Measurements from ENCODE around the gene ARHGAP26.

The ARHGAP26 gene

GRCh38 chr5:143023411-143024096 is 253.4 kb downstream of the ARHGAP26 start:
- peak; percentile 66 for DNase-seq

DNA sequence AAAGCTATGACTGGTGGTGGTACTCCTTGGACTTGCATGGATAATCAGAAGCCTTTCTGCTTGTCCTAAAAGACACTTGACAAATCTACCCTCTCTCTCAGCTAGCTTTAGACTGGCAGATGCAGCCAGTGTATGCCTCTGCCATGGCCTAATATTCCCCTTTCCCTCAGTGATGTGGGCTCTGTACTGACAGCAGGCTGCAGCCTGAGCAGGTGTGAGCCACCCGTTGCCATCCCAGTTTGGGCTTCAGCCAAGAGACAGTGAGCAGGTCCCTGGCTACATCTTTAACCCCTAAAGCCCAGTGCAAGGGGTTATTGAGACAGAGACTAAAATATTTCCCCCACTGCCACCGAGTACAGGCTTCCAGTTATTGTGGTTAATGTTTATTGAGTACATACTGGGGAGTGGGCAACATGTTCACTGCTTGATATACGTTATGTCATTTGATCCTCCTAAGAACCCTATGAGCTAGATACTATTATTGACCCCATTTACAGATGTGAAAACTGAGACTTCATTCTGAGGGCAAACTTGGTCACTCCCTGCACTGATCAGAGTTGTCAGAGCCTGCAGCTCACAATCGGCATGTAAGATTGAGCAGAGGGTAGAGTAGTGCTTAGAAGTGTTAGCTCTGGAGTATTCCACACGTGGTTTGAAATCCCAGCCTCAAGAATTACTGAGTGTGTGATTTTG is 254.2 kb downstream of the ARHGAP26 start:
- DNase-seq, result no peak

DNA sequence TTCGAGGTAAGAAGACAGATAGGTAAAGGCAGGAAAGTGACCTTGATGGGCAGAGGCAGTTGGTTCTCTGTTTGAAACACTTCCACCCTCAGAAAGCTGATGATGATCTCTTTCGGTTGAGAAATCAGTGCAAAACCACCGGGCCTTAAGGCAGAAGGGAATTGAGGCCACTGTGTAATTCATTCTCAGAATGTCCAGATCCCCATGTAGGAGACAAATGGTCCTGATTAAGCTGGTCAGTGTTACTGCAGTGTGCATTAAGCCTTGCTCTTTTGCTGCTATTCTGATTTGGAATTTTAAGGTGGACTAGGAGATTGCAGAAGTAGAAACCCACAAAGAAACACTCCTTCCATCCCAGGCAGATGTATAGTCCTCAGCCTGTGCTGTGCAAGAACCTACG is 255.2 kb downstream of the ARHGAP26 start:
- no peak for DNase-seq

- peak; percentile 9 for DNase-seq
Observed at GRCh38 chr5:143025971-143026370, 255.8 kb downstream of the ARHGAP26 start.

- DNase-seq, result no peak
Observed at GRCh38 chr5:143026380-143026779, 256.2 kb downstream of the ARHGAP26 start.

DNA sequence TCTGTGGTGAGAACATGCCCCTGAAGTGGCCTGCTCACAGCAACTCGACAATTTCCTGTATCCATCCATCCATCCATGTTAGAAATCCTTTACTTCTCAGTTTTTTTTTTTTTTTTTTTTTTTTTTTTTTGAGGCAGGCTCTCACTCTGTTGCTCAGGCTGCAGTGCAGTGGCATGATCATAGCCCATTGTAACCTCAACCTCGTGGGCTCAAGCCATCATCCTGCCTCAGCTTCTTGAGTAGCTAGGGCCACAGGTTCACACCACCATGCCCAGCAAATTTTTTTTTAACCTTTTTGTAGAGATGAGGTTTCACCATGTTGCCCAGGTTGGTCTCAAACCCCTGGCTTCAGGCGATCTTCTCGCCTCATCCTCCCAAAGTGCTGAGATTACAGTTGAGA is 259.1 kb downstream of the ARHGAP26 start:
- DNase-seq, result no peak

DNA sequence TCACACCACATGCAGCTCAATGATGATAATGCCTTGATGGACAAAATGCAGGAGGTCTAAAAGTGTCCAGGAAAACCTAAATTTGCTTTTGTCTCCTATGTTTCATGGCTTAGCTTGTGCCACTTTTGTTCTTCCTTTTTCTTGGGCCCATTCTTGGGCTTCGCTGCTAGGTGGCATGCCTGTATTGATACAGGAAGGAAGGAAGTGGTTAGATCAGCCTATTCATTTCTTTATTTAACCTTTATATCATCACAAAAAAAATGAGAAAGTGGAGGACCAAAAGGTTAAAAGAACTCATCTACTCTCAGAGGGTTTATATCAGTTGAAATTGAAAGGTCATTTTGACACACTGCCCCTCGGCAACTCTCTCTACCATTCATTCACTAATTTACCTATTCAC is 260.2 kb downstream of the ARHGAP26 start:
- no peak for DNase-seq

DNA sequence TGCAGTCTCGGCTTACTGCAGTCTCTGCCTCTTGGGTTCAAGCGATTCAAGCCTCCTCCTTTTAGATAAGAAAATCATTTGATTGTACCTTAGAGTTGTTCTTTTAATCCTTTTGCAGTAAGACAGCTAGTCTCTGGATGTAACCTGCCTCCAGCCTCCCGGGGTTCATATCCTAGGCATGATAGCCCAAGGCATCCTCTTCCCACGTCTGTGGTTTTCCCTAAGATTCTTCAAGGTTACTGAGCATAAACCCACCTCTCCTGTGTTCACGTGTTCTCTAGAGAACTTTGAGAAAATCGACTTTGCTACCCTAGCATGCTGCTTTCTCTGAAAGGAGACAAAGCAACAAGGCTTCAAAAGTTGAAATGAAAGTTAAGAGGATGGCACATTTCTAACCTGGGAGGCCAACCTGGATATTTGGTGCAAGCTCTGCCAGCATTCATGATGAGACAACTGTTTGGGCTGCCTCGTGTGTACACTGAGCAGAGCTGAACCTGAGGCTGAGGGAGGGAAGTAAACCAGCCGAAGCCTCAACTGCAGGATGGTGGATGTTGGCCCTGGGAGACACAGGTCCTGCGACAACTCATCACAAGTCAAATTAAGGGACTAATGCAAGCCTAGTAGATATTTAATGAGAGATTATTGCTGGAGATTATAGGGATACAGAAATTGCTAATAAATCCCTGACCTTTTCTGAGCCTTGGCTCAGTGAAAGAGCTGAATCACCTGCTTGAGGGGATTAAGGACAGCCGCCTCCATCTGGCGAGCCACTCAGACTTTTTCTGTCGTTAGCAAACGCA is 261.8 kb downstream of the ARHGAP26 start:
- no peak for DNase-seq

DNA sequence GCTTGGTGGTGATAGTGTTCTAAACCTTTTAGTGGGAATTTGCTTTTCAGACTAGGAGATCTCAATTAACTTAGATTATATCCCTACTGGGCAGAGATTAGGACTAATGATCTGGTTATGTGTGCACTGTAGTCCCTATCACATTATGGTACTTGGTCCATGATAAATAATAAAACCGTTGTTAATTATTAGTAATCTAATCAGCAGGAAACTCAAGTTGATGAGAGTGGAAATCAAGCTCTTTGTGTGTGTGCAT is 262.3 kb downstream of the ARHGAP26 start:
- no peak for DNase-seq

DNA sequence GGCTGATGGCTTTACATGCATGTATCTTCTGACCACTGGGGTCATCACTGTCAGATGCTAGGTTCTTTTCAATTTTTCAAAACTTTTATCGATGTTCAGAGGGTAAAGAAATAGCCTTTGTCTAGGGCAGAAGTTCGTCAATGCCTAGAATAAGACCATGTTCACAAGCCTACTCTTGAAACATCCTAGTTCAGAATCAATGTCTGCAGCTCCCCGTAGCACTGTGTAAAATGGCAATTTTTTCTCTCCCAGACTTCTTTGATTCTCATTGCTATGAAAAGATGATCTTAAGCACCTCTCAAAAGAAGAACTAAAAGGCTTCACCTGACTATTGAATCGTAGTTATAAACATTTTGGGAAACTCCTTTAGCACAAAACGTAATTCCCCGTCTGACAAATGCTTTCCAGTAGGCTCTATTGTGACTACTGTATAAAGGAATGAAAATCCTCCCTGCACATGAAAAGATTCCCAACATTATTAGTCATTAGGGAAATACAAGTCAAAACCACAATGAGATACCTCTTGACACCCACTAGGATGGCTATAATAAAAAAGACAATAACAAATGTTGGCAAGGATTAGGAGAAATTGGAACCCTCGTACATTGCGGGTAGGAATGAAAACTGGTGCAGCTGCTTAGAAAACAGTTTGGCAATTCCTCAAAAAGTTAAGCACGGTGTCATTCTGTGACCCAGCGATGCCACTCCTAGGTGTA is 263.5 kb downstream of the ARHGAP26 start:
- DNase-seq, result peak; percentile 91

DNA sequence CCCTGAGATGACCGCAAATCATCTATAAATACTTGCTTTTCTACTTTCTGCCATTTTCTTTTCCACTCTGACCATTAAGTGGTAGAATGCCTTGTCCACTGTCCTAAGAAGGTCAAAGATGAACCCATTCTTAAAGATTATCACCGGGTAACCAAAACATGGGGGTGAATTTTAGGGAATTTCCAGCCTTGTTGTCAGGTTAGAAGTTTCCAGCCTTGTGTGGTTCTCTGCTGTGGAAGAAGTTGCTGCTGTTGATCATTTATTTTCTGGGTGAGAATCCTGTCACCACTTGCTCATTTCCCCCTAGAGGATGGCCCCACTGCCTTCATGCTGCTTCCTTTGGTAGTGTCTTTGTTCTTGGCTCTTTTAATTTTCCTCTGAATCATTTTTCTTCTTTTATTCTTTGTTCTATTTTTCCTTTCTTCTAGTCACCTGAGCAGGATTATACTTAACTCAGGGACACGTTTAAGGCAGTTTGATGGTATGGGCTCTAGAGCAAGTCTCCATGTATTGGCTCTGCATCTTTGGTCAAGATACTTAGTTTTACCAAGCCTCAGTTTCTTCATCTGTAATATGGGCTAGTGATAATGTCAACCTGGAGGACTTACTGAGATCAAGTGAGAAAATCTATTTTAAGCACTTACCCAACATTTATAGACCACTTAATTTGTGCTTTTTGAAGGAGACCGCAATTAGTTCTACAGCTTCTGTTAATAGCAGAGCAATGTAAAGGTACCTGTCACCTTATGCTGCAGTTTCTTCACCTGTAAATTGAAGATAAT is 266.2 kb downstream of the ARHGAP26 start:
- no peak for DNase-seq

- no peak for DNase-seq
Observed at GRCh38 chr5:143037071-143037470, 266.9 kb downstream of the ARHGAP26 start.

DNA sequence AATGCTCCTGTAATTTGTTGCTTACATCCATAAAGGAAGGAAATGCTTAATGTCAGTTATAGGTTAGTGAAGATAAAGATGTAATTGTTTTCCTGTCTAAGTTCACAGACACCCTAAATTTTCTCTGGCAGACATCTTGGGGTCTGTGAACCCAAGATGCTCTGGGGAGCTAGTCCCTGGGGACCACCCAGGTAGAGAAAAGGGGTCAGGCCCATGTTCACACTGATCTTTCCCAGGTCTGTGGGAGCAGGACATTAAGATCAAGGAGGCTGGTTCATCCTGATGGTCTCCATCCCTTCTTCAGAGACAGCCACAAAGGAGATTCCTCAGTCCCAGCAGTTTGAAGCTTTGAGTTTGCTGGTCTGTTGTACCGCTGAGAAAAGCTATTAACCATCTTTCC is 267.5 kb downstream of the ARHGAP26 start:
- DNase-seq, result no peak

GRCh38 chr5:143040622-143041021 is 270.4 kb downstream of the ARHGAP26 start:
- no peak for DNase-seq

- no peak for DNase-seq
Observed at GRCh38 chr5:143041461-143041860, 271.3 kb downstream of the ARHGAP26 start.

DNA sequence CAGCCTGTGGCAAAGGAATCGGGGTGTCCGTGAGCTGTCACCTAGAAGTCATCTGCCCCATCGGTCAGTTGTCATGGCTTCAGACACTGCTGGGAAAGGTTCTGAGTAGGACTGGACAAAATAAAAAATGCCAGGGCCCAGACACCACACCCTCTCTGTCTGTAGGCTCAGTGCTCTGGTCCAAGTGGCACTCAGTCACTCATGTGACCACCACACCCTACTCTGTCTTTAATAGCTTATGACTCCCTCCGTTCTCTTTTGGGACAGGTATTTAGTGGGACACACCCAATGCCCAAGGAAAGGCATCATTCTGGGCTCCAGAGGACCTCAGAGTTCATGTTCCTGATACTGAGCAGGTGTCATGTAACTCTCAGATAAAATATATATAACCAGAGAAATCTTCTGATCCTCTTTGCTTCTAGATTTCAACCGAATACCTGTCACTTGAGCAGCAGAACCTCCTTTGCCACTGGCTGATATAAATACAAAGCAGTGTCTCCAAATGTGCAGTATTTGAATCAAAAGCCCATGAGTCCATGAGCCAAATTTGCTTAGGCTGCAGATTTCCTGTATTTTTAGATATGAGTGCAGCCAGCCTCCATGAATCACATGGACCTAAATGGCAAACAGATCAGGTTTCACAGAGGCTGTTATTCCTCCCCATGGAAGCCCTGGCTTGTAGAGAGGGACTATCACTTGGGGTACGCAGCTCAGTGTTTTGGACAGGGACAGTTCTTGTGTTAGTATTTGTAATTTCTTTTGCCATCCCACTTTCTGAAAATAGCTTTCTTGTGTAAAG is 272.0 kb downstream of the ARHGAP26 start:
- no peak for DNase-seq

- no peak for DNase-seq
Observed at GRCh38 chr5:143044265-143044664, 274.1 kb downstream of the ARHGAP26 start.

DNA sequence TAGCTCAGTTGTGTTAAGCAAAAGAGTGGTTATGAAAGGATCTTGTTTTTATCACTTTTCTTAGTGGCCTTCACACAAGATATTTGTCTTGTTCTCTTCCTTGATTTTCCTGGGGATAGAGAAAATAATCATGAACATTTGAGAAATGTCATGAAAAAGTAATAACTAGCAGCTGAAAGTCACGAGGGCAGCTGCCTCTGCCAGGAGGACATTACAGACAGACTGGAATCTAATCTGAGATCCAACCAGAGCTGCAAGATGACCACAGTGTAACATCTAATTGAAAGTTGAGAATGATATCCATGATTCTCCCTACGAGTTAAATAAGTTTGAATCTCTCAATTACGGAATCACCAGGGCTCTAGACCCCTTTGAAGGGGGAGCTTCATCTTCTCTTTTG is 274.9 kb downstream of the ARHGAP26 start:
- DNase-seq, result no peak

DNA sequence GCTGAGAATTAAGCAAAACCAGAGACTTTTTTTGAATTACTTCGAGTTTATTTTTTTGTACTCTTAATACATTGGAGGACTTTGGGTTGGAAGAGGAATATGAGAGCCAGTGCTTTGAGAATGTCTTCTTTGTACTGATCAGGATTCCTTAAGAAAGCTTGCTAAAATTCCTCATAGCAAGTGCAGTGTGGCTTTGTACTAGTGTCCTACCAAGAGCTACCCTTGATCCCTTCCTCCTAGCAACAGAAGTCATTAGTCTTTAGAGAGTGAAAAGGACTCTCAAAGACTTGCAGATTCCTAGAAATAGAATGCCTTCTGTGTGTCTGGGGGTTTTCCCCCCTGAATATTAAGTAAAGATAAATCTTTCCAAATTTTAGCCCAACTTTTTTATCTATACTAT is 276.1 kb downstream of the ARHGAP26 start:
- no peak for DNase-seq

DNA sequence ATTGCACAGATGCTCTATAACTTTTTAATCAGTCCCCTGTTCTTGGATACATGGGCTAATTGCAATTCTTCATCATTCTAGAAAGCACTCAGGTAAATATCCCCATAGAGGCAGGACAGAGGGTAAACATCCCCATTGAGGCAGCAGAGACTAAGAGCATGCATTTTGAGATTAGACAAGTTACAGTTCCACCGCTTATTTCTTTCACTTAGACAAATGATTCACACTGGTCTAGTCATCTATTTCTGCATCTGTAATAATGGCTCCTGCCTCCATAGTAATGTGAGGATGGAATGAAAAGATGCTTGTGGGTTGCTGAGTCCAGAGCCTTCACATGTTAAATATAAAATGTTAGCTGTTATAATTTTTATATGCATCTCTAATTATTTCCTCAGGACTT is 276.9 kb downstream of the ARHGAP26 start:
- DNase-seq, result no peak

- no peak for DNase-seq
Observed at GRCh38 chr5:143050183-143050582, 280.0 kb downstream of the ARHGAP26 start.

All from EL (cell line).